Trophoblast cell (in vitro differentiated cells and primary cell): ENCODE results near the gene PIAS1.

ENCODE experiments used
- DNase-seq, 2 donors: peaks; one replicate each; pipeline ENCODE4 v3.0.0-alpha.2; 2016
- H2AFZ ChIP-seq: 2 replicates; pipeline ENCODE4 v1.6.1; 2013; ENCODE audit warnings: low read length, moderate library complexity, mild to moderate bottlenecking; ENCODE audit not compliant: insufficient read depth, poor library complexity
- H2AK5ac ChIP-seq: 2 replicates; pipeline ENCODE4 v1.6.1; 2013; ENCODE audit warnings: mild to moderate bottlenecking, low read length
- H2BK120ac ChIP-seq: 2 replicates; pipeline ENCODE4 v1.6.1; 2013; ENCODE audit warnings: low read length, mild to moderate bottlenecking, moderate library complexity; ENCODE audit not compliant: insufficient read depth, poor library complexity
- H2BK12ac ChIP-seq: 2 replicates; pipeline ENCODE4 v1.6.1; 2013; ENCODE audit warnings: mild to moderate bottlenecking, low read length, moderate library complexity
- H2BK5ac ChIP-seq: 2 replicates; pipeline ENCODE4 v1.6.1; 2013; ENCODE audit warnings: low read length, low read depth, moderate library complexity, mild to moderate bottlenecking; ENCODE audit not compliant: poor library complexity
- H3K14ac ChIP-seq: 2 replicates; pipeline ENCODE4 v1.6.1; 2013; ENCODE audit warnings: mild to moderate bottlenecking, low read length
- H3K18ac ChIP-seq: 2 replicates; pipeline ENCODE4 v1.6.1; 2013; ENCODE audit warnings: mild to moderate bottlenecking, low read length
- H3K23ac ChIP-seq: 2 replicates; pipeline ENCODE4 v1.6.1; 2013; ENCODE audit warnings: low read length
- H3K27ac ChIP-seq: 2 replicates; pipeline ENCODE4 v1.5.1; 2013; ENCODE audit warnings: low read depth, mild to moderate bottlenecking, inconsistent platforms, low read length, moderate library complexity
- H3K27me3 ChIP-seq: 2 replicates; pipeline ENCODE4 v1.6.1; 2013; ENCODE audit warnings: inconsistent platforms, mild to moderate bottlenecking, low read length, moderate library complexity; ENCODE audit not compliant: insufficient read depth
- H3K36me3 ChIP-seq, 2 experiments: 1 replicate in 1 of 2; 2 replicates in 1 of 2; pipeline ENCODE4 v1.6.1; 2013; ENCODE audit warnings: low read length in 2 of 2, mild to moderate bottlenecking in 2 of 2, moderate library complexity in 1 of 2; ENCODE audit not compliant: insufficient read depth in 2 of 2, control insufficient read depth in 1 of 2
- H3K4ac ChIP-seq: 2 replicates; pipeline ENCODE4 v1.6.1; 2013; ENCODE audit warnings: low read depth, mild to moderate bottlenecking, low read length, moderate library complexity
- H3K4me1 ChIP-seq, 2 experiments: 1 replicate in 1 of 2; 2 replicates in 1 of 2; pipeline ENCODE4 v1.6.1; 2013; ENCODE audit warnings: low read length in 2 of 2, mild to moderate bottlenecking in 2 of 2, moderate library complexity in 1 of 2; ENCODE audit not compliant: insufficient read depth in 2 of 2, control insufficient read depth in 1 of 2
- H3K4me2 ChIP-seq: 2 replicates; pipeline ENCODE4 v1.6.1; 2013; ENCODE audit warnings: inconsistent platforms, mild to moderate bottlenecking, low read length, moderate library complexity
- H3K4me3 ChIP-seq: 2 replicates; pipeline ENCODE4 v1.5.1; 2013; ENCODE audit warnings: mild to moderate bottlenecking, low read depth, low read length, inconsistent platforms
- H3K79me1 ChIP-seq: one replicate; pipeline ENCODE4 v1.6.1; 2013; ENCODE audit warnings: low read length
- H3K79me2 ChIP-seq: 2 replicates; pipeline ENCODE4 v1.6.1; 2013; ENCODE audit warnings: low read length, mild to moderate bottlenecking; ENCODE audit not compliant: control insufficient read depth, insufficient read depth, poor library complexity
- H3K9ac ChIP-seq: 2 replicates; pipeline ENCODE4 v1.6.1; 2013; ENCODE audit warnings: mild to moderate bottlenecking, low read length
- H3K9me3 ChIP-seq: 2 replicates; pipeline ENCODE4 v1.6.1; 2013; ENCODE audit warnings: low read depth, mild to moderate bottlenecking, control low read depth, inconsistent platforms, low read length; ENCODE audit not compliant: insufficient read depth
- H4K12ac ChIP-seq: 2 replicates; pipeline ENCODE4 v1.6.1; 2013; ENCODE audit warnings: low read depth, mild to moderate bottlenecking, low read length, moderate library complexity
- H4K8ac ChIP-seq: 2 replicates; pipeline ENCODE4 v1.6.1; 2013; ENCODE audit warnings: low read depth, mild to moderate bottlenecking, low read length, moderate library complexity
- H4K91ac ChIP-seq: one replicate; pipeline ENCODE4 v1.6.1; 2013; ENCODE audit warnings: low read depth, mild to moderate bottlenecking, low read length, moderate library complexity
- WGBS: extraction: QIAGEN DNeasy Blood & Tissue Kit; methylation state at CpG from one replicate; pipeline ENCODE4 v1.1.7; 2013; ENCODE audit warnings: missing lambda C conversion rate; ENCODE audit not compliant: insufficient read length, insufficient coverage; ENCODE audit errors: extremely low coverage; 5-methylcytosine and 5-hydroxymethylcytosine counted together

Gene PIAS1

GRCh38 chr15:68183616-68184315, 129.7 kb downstream of the PIAS1 start:
- H3K4me3 ChIP-seq: no peak overlapping the region
- H3K18ac ChIP-seq: no peak overlapping the region
- H4K8ac ChIP-seq: no peak overlapping the region
- no peak overlapping the region for H2BK12ac ChIP-seq
- H3K36me3 ChIP-seq: peaks cover 13 to 18% of the 10 kb centered on the region in 2 experiments
- H3K4ac ChIP-seq: no peak overlapping the region
- no peaks in the 10 kb centered on the region for H3K27me3 ChIP-seq
- H2BK120ac ChIP-seq: no peak overlapping the region
- H3K79me1 ChIP-seq: no peaks in the 10 kb centered on the region
- no peak overlapping the region for H3K4me2 ChIP-seq
- no peak for DNase-seq
- no peak overlapping the region for H3K9ac ChIP-seq
- no peak overlapping the region for H3K23ac ChIP-seq
- H3K27ac ChIP-seq: no peak overlapping the region
- no peak overlapping the region for H4K12ac ChIP-seq
- H4K91ac ChIP-seq: no peak overlapping the region
- no peaks in the 10 kb centered on the region for H3K4me1 ChIP-seq
- no peak overlapping the region for H2AFZ ChIP-seq
- H2AK5ac ChIP-seq: no peak overlapping the region
- H2BK5ac ChIP-seq: no peak overlapping the region
- WGBS: no CpG with 5 or more reads among the region's 5 CpGs
- no peaks in the 10 kb centered on the region for H3K79me2 ChIP-seq
- no peak overlapping the region for H3K14ac ChIP-seq
- no peaks in the 10 kb centered on the region for H3K9me3 ChIP-seq

GRCh38 chr15:68184616-68185480, 130.7 kb downstream of the PIAS1 start:
- Histone ChIP-seq H3K9ac (no peak overlapping the region), H2BK120ac (no peak overlapping the region), H3K14ac (no peak overlapping the region), H2BK5ac (no peak overlapping the region), H4K8ac (no peak overlapping the region), H3K4me3 (no peak overlapping the region), H2AFZ (no peak overlapping the region), H2AK5ac (no peak overlapping the region), H3K23ac (no peak overlapping the region), H3K27me3 (no peaks in the 10 kb centered on the region), H3K27ac (no peak overlapping the region), H3K79me1 (no peaks in the 10 kb centered on the region), H3K18ac (no peak overlapping the region), H4K91ac (no peak overlapping the region), H2BK12ac (no peak overlapping the region), H3K79me2 (no peaks in the 10 kb centered on the region), H3K36me3 (peaks cover 11 to 18% of the 10 kb centered on the region in 2 experiments), H4K12ac (no peak overlapping the region), H3K9me3 (no peaks in the 10 kb centered on the region), H3K4ac (no peak overlapping the region), H3K4me2 (no peak overlapping the region), H3K4me1 (no peaks in the 10 kb centered on the region)
- no CpG with 5 or more reads among the region's 5 CpGs for WGBS
- no peak for DNase-seq

- Histone ChIP-seq H2BK120ac (no peak overlapping the region), H3K4me1 (no peaks in the 10 kb centered on the region), H4K91ac (no peak overlapping the region), H3K18ac (no peak overlapping the region), H3K23ac (no peak overlapping the region), H3K14ac (no peak overlapping the region), H3K4me2 (no peak overlapping the region), H3K27ac (no peak overlapping the region), H3K9me3 (no peaks in the 10 kb centered on the region), H3K36me3 (peaks cover 8 to 13% of the 10 kb centered on the region in 2 experiments), H3K4me3 (no peak overlapping the region), H2BK5ac (no peak overlapping the region), H3K9ac (no peak overlapping the region), H4K12ac (no peak overlapping the region), H2AK5ac (no peak overlapping the region), H2BK12ac (no peak overlapping the region), H3K27me3 (no peaks in the 10 kb centered on the region), H3K79me1 (no peaks in the 10 kb centered on the region), H2AFZ (no peak overlapping the region), H3K79me2 (no peaks in the 10 kb centered on the region), H4K8ac (no peak overlapping the region), H3K4ac (no peak overlapping the region)
- peak in 1 of 2 donors; percentile 33 for DNase-seq
- WGBS: no CpG with 5 or more reads among the region's 5 CpGs
Measured at GRCh38 chr15:68186671-68187397, 132.7 kb downstream of the PIAS1 start.

- H3K23ac ChIP-seq: no peak overlapping the region
- no peaks in the 10 kb centered on the region for H3K9me3 ChIP-seq
- H3K9ac ChIP-seq: no peak overlapping the region
- no peaks in the 10 kb centered on the region for H3K4me1 ChIP-seq
- H3K4ac ChIP-seq: no peak overlapping the region
- no peak overlapping the region for H3K14ac ChIP-seq
- H3K4me3 ChIP-seq: no peak overlapping the region
- H2BK5ac ChIP-seq: no peak overlapping the region
- H3K4me2 ChIP-seq: no peak overlapping the region
- peaks cover 10 to 18% of the 10 kb centered on the region in 2 experiments for H3K36me3 ChIP-seq
- H4K12ac ChIP-seq: no peak overlapping the region
- no peaks in the 10 kb centered on the region for H3K79me1 ChIP-seq
- no peak overlapping the region for H3K18ac ChIP-seq
- H4K91ac ChIP-seq: no peak overlapping the region
- no peak overlapping the region for H2BK120ac ChIP-seq
- H2AFZ ChIP-seq: no peak overlapping the region
- no peaks in the 10 kb centered on the region for H3K27me3 ChIP-seq
- no peaks in the 10 kb centered on the region for H3K79me2 ChIP-seq
- H2AK5ac ChIP-seq: no peak overlapping the region
- WGBS: no CpG with 5 or more reads among the region's 9 CpGs
- no peak overlapping the region for H3K27ac ChIP-seq
- H2BK12ac ChIP-seq: no peak overlapping the region
- DNase-seq: no peak
- H4K8ac ChIP-seq: no peak overlapping the region
Measured at GRCh38 chr15:68187559-68187958, 133.4 kb downstream of the PIAS1 start.
